ENCODE measurements around the gene SCARF1.
A peak's percentile ranks its signal among the peaks of the same experiment; 100 is the strongest.

SCARF1 gene

GRCh38 chr17:1648173-1648962 lies 2.8 kb upstream of the SCARF1 start:
- no peak for DNase-seq

GRCh38 chr17:1647802-1648171 lies 2.3 kb upstream of the SCARF1 start:
- DNase-seq: no peak

GRCh38 chr17:1646199-1646875 lies 805 bp upstream of the SCARF1 start:
- no peak for DNase-seq

- DNase-seq: no peak
Observed at GRCh38 chr17:1644493-1645206, 882 bp downstream of the SCARF1 start.

- no peak for DNase-seq
Observed at GRCh38 chr17:1643999-1644492, 1.5 kb downstream of the SCARF1 start.

GRCh38 chr17:1643293-1643998 lies 2.1 kb downstream of the SCARF1 start:
- DNase-seq: peak; percentile 37

GRCh38 chr17:1641065-1641403 lies 4.5 kb downstream of the SCARF1 start:
- DNase-seq: no peak

- no peak for DNase-seq
Observed at GRCh38 chr17:1640329-1641064, 5.0 kb downstream of the SCARF1 start.

GRCh38 chr17:1639549-1640180 lies 5.9 kb downstream of the SCARF1 start:
- DNase-seq: peak; percentile 17

- no peak for DNase-seq
Observed at GRCh38 chr17:1638624-1639300, 6.8 kb downstream of the SCARF1 start.

- DNase-seq: no peak
Observed at GRCh38 chr17:1638171-1638590, 7.4 kb downstream of the SCARF1 start.

- no peak for DNase-seq
Observed at GRCh38 chr17:1636732-1637285, 8.7 kb downstream of the SCARF1 start.

- DNase-seq: no peak
Observed at GRCh38 chr17:1635675-1636465, 9.7 kb downstream of the SCARF1 start.

GRCh38 chr17:1634841-1635650 lies 10.5 kb downstream of the SCARF1 start:
- no peak for DNase-seq

GRCh38 chr17:1630662-1631061 lies 14.9 kb downstream of the SCARF1 start:
- DNase-seq: no peak

GRCh38 chr17:1629504-1630310 lies 15.8 kb downstream of the SCARF1 start:
- no peak for DNase-seq

GRCh38 chr17:1628856-1629503 lies 16.6 kb downstream of the SCARF1 start:
- peak; percentile 88 for DNase-seq

Data from COR-L47 (cell line).